ENCODE measurements around the gene BAZ2A.

BAZ2A gene

DNA sequence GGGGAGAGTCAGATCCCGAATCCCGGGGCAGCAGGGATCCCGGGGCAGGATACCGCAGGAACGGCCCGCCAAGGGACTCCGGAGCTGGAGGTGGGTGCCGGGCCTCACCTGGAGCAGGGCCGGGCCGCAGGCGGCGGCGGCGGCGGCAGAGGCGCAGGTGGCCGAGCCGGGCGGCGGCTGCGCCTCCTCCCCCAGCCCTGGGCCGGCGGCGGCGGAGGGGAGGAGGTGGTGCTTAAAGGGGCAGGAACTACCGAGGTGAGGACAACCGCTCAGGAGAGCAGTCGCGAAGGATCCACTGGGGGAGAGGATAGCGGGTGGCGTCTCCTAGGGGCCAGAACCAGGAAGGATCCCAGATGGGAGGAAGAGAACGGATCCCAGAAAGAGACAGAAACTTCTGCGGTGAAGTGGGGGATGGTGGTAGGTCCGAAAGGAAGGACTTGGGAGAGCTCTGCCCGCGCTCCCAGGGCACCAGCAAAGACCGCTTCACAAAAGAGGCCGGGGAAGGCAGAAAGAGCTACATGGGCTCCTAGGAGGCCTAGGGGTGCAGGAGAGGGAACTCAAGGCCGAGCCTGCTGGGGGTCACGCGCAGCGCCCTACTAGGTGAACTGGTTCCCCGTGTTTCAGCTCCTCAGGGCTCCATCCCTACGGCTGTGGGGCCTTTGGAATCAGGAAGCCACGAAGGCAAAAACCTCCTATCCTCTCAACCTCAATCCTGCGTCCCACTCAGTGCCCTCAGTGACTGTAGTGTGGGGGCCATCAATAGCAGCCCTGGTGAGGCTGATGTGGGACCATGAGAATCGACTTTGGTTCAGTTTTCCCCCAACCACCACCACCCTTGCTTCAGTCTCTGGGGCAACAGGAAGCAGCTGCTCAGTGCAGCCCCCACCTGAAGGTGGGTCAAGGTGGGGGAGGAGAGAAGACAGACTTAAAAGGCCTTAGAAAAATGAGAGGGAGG is 5.0 kb upstream of the BAZ2A start:
- peak; percentile 68 for DNase-seq (ENCODE audit: low spot score)

DNA sequence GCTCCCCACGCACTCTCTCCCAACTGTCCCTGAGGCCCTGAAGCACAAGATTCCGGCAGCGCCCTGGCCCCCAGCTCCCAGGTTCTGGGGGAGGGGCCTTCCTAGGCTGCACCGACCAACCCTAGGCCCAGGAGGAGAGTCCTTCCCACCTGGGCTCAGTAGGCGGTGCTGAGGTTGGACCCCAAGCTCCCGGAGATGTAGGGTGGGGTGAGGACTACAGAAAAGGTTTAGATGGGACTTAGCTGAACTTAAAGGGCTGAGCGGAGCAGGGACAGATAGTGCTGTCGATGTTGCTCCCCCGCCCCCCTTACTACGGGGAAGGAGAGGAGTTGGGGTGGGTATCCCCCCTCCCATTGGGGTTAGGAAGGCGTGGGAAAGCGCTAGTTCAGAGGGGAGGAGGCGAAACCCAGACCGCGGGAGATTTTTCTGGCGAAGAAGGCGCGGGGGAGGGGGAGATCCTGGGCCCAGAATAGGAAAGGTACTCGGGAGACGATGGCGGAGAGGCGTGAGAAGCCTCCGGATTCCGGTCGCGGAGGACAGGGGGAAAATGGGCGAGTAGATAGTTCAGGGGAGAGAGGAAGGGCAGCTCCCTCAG is 4.2 kb upstream of the BAZ2A start:
- no peak for DNase-seq (ENCODE audit: low spot score)

DNA sequence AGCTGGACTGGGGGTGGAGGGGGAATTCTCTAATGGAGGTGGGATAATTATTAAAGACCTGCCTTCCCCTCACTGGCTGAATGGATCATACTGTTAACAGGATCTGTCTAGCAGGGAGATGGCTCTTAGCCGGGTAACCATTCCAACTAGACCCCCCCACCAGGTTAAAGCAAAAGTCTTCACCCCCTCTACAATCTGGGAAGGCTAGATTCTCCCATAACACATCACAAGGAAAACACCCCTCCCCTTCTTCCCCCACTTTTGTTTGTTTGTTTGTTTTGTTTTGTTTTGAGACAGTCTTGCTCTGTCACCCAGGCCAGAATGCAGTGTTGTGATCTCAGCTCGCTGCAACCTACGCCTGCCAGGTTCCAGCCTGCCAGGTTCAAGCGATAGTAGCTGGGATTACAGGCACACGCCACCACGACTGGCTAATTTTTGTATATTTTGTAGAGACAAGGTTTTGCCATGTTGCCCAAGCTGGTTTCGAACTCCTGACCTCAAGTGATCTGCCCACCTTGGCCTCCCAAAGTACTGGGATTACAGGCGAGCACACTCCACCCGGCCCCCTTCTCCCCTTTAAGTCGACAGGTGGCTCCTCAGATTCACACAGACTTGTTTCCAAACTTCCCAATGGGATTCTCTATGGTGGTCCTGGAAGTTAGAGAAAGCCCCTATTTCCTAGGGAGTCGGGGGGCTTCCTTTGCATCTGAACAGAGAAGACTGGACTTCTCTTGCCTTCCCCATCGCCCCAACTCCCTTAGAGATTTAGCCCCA is 3.5 kb upstream of the BAZ2A start:
- no peak for DNase-seq (ENCODE audit: low spot score)

DNA sequence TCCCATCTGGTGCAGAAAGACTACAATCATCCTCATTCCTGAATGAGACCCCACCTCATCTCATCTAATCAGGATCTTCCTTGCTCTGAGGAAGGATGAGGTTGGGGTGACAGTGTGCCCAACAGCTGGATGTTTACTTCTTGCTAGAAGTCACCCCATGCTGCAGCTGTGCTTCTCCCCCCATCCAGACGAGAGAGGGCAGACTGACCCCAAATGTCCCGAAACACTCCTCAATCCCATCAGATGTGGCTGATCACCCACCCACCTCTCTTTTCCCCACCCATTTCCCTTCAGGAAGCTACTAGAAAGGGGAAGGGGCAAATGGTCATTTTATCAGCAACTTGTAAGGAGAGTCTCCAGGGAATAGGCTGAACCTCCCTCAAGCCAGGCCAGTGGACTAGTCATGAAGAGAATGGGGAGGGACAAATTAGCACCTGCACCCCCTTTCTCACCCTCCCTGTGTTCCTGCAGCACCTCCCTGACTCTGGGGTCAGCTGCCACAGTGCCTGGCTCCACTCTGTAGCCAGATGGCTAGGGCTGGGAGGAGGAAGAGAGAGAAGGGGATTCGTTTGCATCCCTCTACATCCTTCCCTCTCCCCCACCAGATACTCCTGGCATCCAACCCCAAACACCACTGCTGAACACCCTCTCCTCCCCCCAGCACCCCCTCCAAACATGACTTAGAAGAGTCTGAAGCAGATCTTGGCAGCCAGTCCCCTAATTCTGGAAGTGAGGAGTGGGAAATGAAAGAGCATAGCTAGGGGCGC is 2.8 kb upstream of the BAZ2A start:
- DNase-seq (ENCODE audit: low spot score), result no peak

DNA sequence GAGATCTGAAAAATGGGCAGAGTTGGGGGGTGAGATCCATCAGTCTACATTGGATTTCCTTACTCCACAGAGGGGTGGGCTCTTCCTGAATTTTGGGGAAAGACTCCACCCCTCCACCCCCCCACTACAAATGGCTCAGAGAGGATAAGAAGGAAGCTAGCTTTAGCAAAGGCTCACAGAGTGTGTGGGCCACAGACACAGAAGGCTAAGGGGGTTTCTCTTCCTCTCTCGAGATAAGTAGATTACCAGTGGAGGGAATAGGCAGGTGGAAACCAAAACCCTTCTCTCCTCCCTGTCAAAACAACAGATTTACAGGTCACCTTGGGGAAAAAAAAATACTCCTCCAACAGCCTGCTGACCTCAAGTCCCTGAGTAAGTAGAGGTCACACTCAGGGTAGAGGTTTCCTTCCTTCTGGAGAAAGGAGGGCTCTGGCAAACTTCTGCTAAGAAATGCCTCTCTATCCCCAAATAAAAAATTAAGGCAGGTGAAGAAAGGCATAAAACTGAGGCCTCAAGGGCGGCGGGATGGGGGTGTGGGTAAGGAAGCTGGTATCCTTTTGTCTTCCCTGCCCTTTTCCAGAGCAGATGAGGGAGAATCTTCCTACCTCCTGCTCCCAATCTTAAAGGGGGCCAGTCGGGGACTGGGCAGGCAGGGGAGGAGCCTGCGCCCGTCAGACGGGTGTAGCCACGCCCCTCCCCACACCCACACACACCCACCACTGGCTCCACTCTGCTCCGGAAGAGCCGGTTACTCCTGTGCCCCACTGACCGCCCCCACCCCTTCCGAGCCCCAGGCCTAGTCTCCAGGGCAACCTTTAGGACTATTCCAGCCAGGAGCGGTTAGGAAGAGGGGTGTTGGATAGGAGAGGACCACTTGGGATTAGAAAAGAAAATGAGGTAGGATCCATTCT is 1.9 kb upstream of the BAZ2A start:
- DNase-seq (ENCODE audit: low spot score), result peak; percentile 45

DNA sequence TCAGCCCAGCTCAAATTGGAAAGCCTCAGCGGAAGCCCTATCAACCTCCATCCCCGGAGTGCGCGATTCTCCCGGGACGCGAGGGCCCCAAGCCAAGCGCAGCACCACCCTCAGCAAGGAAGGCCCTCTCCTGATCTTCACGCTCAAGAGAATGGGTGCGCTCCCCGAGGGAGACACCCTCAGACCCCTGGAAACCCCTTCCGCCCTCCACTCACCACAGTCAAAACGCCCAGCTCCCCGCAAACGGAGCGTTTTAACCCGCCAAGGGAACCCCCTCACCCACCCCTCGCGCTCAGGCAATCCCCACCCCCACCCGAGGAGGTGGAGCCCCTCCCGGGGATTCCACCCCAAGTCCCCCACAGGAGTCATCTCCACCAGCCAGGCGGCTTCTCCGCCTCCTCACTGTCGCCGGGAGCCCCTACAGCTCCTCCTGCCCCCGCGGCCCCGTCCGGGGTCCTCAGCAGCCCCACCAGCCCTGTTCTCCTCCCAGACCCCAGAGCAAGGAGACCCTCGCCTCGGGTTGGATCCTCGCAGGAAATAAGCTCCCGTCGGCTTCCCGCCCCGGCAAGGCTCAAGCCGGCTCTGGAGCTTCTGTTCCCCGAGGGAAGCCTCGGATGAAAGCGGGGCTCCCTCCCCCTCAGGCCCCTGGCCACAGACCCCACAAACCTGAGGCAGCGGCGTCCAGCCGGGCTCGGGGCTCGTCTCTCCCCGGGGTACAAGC is 507 bp downstream of the BAZ2A start:
- DNase-seq (ENCODE audit: low spot score), result peak; percentile 16

DNA sequence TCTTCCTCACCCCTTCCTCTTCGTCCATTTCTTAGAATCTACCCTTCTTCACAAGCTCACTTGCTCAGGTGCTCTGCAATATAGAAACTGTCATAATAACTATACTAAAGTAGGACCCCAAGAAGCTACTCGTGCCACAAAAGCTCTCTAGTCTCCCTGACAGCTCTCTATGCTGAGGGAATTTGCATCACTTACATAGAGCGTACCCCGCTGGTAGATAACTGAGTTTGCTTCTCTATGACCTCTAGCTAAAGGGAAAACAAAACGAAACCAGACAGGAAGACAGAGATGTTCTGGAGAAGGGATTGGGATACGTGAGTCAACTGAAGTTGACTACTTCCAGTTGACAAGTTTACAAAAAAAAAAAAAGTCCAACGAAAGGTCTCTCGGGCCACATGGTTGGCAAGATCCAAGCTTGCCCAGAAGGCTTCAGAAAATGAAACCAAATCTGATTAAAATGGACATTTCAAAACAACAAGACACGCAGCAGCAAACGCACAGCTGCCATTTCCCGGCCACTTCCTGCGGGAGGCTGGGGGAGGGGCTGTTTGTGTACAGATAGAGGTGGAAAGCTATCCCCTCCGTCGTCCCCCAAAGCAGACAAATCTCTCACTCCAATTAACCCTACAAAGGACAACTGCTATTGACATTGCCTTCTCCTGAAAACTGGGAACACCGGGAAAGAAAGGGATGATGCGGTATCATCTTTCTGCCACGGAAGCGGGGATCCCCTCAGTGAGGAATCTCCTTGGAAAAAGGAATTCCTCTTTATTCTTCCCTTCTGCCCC is 1.3 kb downstream of the BAZ2A start:
- DNase-seq (ENCODE audit: low spot score), result peak; percentile 48

GRCh38 chr12:56626701-56627100 is 3.4 kb downstream of the BAZ2A start:
- DNase-seq (ENCODE audit: low spot score), result no peak

DNA sequence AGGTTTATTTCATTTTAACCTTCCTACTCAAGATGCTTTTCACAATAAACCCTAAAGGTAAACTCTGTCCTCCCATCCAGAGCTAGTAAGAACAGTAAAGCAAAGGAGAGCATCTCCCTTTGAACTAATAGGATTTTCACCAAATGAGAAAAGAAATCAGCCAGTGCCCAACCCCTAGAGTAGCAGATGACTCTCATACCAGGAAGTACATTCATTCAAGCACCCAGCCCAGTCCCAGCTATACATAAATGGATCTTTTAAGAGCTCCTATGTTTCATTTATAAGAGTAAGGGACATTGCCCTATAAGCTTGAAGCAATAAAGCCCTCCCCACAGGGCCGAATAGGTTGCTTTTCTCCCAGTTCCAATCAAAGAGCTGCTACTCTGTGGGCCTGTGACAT is 7.6 kb downstream of the BAZ2A start:
- DNase-seq (ENCODE audit: low spot score), result no peak

DNA sequence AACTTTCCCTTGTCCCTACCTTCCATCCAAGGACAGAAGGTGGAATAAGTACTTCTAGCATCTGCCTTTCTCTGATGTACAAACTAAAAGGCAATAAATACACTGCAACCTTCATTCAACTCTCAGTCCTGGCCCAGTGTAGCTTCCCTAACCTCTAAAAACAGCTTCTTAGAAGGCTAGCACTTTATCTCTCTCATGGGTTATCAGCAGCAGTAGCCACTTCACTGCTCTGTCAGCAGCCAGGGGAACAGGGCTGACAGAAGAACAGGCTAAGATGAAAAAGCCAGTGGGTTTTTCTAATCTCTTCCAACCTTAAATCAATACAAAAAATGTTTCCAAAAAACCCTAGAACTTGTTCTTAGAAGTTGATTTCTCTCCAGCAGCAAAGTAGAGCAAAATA is 13.2 kb downstream of the BAZ2A start:
- no peak for DNase-seq (ENCODE audit: low spot score)

DNA sequence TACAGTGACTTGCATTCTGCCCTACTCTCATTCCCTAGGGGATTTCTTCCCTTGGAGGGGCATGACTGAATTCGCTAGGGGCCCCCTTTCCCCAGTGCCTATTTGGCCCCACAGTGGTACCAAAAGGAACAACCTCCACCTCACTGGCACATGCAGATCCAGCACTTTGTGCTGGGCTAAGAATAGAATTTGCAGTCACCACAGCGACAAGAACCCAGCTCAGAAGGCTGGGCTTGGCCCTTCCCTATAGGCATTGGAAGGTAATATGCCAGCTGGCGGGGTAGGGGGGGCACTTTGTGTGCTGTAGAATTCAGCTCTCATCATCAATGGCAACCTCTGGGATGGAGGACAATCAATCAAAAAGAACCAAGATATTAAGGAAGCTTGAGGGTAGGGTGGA is 13.9 kb downstream of the BAZ2A start:
- DNase-seq (ENCODE audit: low spot score), result no peak

DNA sequence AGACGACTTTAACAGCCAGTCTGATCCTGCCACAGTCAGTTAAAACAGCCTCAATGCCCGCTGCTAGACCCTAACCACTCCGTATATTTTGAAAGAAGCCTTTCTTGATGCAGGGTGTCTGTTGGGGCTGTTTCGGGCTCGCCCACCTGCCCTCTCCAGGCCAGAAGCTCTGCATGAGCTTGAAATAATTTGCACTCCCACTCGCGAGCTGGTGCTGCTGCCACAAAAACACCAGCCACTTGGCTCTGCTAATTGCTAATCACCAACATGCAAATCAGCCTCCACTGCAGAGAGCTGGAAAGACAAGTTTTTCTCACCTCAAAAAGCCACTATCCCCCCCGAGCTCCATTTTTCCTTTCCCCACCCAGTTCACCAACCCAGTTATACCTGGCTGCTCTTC is 15.5 kb downstream of the BAZ2A start:
- DNase-seq (ENCODE audit: low spot score), result no peak

DNA sequence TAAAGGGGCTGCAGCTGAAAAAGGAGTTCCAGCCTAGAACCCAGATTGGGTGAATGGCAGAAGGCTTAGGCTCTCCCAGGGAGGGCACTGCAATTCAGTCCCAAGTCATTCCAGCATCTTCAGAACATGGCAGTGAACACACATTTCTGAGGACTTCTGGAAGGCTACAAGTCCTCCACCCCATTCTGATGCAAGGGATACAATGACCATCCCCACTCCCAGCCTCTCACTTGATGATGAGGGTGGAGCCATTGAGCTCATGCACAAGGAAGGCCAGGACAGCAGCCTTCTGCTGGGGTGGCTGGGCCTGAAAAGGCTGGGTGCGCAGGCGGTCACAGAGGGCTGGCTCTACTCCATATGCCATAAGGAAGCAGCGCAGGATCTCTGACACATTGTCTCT is 25.8 kb downstream of the BAZ2A start:
- DNase-seq (ENCODE audit: low spot score), result no peak

DNA sequence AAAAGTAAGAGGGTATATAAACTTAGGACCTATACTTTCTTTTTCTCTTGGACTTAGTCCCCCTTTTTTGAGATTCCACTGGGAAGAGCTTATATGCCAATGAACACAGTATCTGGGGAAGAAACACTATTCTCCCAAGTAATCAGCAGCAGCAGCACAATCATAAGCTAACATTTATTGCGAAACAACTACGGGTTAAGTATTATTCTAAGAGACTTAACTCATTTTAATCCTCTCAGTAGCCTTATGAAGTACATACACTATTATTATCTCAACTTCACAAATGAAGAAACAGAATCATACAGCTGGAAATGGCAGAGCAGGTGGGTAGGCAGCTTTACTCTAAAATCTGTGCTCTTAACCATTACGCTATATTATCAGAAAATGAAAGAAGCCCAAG is 27.9 kb downstream of the BAZ2A start:
- DNase-seq (ENCODE audit: low spot score), result no peak

DNA sequence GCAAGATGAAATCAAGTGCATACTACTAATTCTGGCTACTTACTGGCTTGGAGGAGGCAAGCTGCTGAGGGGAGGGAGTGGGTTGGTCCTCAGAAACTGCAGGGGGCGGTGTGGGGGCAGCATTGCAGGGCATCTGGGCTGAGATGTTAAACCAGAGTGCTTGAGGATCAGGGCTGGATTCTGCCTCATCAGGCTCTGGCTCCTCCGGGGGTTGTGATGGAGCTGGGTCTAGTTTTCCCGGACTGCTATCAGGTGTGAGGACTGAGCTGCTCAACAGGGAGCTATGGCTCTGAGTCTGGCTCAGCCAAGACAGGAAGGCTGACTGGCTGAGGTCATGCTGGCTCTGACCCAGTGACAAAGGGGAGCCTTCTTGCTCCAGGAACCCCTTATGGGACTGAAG is 28.6 kb downstream of the BAZ2A start:
- DNase-seq (ENCODE audit: low spot score), result peak; percentile 23

GRCh38 chr12:56600753-56601152 is 29.4 kb downstream of the BAZ2A start:
- no peak for DNase-seq (ENCODE audit: low spot score)

DNA sequence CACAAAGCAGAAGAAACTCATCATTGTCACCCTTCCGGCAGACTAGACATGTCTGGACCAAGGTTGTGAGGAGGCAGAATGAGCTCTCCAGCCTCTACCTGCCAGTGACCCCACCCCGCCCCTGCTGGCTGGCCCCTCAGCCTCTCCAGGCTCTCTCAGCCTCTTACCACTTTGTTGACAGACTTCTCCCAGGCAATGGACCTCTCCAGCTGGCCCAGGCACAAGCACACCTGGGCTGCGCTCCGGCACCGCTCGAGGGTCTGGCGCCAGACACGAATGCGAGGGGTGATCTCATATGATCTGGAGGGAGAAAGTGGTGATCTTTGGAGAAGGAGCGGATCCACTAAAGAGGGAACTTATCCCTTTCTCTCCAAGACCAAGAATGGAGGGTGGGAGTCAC is 30.3 kb downstream of the BAZ2A start:
- no peak for DNase-seq (ENCODE audit: low spot score)

DNA sequence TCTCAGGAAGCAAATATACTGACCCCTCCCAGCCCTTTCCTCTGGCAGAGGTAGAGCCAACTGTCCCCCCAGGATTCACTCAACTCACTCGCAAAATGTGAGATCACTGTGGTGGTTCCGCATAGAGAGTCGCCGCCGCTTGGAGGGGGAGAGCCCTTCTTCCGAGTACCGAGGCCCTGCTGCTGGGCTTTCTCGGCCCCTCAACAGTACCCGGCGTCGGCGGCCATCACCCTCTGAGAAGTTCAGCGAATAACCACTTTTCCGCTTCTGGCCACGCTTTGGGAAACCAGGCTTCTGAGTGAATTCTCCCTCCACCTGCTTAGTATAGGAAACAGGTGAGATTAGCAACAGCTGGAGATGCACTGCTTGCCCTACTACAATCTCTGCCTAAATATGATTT is 31.1 kb downstream of the BAZ2A start:
- no peak for DNase-seq (ENCODE audit: low spot score)

DNA sequence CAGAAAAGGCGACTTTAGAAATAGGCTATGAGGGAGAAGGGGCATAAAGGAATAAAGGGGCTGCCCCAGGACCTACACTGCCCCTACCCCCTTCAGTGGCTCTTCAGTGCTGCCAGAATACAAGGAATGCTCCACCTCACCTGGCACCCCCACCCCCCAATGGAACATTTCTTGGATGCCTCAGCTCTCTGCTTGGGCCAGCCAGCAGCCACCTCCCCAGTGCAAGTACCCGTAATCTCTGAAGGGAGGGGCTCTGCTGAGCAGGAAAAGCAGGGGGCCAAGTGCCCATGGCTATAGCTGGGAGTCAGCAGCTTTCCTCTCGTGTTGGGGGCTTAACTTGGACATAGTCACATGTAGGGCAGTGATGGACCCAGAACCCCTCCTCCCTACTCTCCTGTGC is 33.3 kb downstream of the BAZ2A start:
- no peak for DNase-seq (ENCODE audit: low spot score)
